ENCODE results near the gene SLC39A11. TPM values are rescaled to one million over a fixed set of nuclear protein-coding genes. Genes with fewer than 3 reads are reported as not detected.

SLC39A11 gene
- total RNA-seq, 1 donor from 2014 or later: 14.2 TPM

- DNase-seq (ENCODE audit: low read depth, low spot score): no peak
These were observed 213.4 kb downstream of the SLC39A11 start for GRCh38 chr17:72878975-72879660.

DNA sequence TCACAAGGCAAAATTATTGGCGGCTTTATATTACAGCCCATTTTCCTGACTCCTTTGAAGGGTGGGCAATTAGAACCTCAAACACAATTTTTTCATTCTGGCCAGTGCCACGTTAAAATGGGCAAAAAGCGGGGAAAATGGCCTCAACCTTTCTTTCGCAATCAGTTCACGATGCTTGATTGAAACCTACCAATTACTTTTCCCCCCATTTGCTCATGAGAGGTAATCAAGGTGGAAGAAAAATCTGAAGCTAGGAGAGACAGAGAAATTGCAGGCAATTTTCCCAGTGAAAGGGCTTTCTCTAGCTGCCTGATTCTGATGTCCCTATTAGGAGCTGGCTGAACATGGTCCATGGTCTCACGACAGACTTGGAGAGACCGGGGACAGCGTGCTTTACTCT, 215.1 kb downstream of the SLC39A11 start:
- no peak for DNase-seq (ENCODE audit: low read depth, low spot score)

DNA sequence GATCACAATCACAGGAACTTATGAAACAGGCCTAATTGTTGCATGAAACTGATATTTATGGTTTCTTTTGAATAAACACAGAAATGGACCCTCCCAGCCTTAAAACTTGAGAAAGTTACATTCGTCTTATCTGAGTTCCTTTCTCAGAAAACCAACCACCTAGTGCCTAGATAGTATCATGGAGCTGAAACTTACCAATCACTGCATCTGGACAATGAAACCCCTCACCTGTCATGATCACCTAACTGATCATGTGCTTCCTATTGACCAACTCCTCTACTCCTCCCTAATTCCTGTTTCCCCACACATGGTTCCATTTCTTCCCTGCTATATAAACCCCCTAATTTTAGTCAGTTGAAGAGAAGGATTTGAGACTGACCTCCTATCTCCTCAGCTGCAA, 216.1 kb downstream of the SLC39A11 start:
- no peak for DNase-seq (ENCODE audit: low read depth, low spot score)

GRCh38 chr17:72875361-72875760, 217.1 kb downstream of the SLC39A11 start:
- no peak for DNase-seq (ENCODE audit: low read depth, low spot score)

GRCh38 chr17:72872396-72872795, 220.1 kb downstream of the SLC39A11 start:
- DNase-seq (ENCODE audit: low read depth, low spot score): no peak

DNA sequence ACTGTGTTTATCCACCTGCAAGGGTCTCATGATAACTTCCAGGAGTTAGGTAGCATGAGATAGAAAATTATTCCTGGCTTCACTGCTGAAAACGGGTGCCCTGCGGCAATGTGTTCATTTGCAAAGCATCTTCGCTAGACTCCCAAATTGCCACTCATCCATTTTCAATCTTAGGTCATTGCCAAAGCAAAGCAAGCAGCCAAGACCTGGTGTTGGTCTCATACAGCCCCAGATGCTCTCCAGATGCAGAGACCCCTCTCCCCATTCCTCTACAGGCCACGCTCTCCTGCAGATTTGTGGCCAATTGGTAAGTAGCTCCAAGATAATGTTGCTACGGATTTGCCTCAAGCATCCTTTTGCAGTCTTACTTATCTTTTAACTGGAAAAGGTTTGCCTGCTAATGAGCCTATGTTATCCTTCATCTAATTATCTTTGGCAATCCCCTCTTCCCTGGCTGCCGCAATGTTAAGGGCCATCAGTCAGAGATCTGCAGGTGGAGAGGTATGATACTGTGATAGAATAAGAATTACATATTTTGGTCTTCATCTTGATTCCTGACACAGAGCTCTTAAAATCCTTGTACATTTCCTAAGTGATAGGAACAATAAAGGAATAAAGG, 222.0 kb downstream of the SLC39A11 start:
- DNase-seq (ENCODE audit: low read depth, low spot score): no peak

DNA sequence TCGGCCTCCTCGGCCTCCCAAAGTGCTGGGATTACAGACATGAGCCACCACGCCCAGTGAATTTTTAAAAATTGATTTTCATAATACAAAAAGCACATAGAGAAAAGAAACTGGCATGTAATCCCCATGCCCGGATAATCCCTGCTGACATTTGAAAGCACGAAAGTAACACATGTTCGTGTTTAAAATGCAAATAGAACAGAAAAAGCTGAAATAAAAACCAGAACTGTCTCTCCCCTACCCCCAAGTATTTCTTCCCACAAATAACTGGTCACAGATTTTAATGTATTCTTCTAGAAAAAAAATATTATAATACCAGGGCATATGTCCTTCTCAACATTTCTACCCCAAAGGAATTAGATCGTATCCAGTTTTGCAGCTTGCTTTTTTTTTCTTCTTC, 222.9 kb downstream of the SLC39A11 start:
- no peak for DNase-seq (ENCODE audit: low read depth, low spot score)

DNA sequence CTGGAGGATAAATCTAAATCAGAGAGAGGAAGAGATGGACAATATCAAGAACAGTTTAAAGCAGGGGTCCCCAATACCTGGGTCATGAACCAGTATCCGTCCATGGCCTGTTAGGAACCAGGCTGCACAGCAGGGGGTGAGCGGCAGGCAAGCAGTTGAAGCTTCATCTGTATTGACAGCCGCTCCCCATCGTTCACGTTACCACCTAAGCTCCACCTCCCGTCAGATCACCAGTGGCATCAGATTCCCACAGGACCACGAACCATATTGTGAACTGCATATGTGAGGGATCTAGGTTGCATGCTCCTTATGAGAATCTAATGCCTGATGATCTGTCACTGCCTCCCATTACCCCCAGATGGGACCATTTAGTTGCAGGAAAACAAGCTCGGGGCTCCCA, 226.5 kb downstream of the SLC39A11 start:
- DNase-seq (ENCODE audit: low read depth, low spot score): no peak

GRCh38 chr17:72863526-72864211, 228.8 kb downstream of the SLC39A11 start:
- DNase-seq (ENCODE audit: low read depth, low spot score): no peak

DNA sequence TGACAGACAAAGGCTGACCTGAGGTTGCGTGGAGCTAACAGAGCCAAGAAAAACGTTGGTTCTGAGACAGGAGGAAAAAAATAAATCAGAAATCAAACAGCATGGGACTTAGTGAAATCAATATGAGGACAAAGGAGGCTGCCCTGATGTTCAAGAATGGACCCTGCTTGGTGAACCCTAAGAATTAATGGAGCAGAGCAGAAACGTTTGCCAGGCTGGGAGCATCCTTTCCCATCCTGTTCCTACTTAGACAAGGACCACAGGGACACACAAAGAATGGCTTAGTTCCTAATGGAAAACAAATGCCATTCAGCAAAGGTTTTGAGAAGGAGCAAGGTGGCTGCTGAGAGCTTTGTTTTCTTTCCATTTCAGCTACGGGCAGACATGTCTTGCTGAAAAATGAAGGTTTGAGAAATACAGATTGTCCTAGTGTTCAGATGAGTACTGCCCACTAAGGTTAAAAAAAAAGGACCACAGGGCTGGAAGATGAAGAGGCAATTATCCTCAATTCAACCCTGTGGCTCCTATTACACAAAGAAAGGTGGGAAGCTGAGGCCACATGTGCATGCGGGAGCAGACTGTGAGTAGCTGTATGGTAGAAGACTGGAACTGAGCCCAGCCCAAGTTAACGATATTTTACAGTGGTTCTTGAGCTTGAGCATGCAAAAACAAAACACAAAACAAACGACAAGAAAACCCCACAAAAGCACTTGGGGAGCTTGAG, 230.1 kb downstream of the SLC39A11 start:
- DNase-seq (ENCODE audit: low read depth, low spot score): no peak

- DNase-seq (ENCODE audit: low read depth, low spot score): no peak
These were observed 230.7 kb downstream of the SLC39A11 start for GRCh38 chr17:72861811-72862210.

DNA sequence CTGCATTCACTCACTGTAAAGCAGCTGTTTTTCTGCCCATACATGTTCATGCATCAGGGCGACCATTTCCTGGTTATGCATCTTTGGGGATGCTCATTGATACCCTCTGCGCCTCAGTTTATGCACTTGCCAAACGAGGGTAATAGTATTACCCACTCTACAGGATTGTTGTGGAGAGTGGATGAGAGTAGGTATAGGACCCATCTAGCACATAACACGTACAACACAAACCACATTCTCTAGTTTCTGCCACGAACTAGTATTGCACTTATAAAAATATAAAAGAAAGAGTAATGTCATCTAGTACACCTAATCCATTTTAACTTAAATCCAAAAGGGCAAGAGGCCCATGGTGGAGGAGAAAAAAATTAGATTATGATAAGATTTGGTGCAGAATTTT, 231.7 kb downstream of the SLC39A11 start:
- no peak for DNase-seq (ENCODE audit: low read depth, low spot score)

DNA sequence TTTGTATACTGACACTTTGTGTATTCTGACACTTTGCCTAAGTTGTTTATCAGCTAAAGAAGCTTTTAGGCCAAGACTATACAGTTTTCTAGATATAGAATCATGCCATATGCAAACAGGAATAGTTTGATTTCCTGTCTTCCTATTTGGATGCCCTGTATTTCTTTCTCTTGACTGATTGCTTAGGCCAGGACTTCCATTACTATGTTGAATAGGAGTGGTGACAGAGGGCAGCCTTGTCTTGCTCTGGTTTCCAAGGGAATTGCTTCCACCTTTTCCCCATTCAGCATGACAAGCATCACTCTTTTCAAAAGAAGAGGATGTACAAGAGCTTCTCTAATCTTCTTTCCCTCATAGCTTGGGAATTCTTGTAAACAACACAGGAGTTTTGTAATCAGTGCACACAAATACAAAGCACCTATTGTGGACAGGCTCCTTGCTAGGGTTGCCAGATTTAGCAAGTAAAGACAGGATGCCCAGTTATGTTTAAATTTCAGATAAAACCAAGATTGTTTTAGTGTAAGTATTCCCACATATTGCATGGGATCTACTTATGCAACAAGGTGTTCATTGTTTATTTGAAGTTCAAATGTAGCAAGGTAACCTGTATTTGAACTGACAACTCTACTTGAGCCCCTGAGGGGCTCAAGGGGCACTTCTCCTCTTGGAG, 233.5 kb downstream of the SLC39A11 start:
- DNase-seq (ENCODE audit: low read depth, low spot score): no peak

- no peak for DNase-seq (ENCODE audit: low read depth, low spot score)
These were observed 238.8 kb downstream of the SLC39A11 start for GRCh38 chr17:72853440-72854415.

DNA sequence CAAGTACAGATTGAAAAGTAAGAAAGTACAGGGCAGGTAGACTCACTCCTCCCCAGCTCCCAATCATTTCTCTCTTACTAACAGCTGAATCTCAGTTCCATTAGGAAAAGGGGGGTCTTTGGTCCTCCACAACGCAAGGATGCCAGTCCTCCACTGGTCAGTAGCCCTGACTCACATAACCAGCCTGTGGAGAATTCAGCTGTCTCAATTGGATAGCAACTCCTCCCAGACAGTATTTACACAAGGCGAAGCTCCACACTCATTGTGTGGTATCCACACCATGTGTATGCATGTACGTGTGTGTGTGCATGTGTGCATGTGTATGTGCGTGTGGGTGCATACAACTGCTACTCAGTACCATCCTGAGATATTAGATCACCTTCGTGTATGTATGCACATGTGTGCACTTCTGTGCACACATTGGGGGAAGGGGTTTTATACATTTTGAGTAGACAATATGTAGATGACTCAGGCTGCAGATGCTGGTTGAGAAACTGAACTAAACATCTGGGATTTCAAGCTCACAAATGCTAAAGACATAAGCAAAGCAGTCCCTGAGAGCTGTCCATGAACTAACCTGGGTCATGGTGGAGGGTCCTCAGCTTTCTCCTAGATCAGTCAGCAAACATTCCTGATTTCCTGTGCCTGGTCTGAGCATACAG, 240.1 kb downstream of the SLC39A11 start:
- no peak for DNase-seq (ENCODE audit: low read depth, low spot score)

DNA sequence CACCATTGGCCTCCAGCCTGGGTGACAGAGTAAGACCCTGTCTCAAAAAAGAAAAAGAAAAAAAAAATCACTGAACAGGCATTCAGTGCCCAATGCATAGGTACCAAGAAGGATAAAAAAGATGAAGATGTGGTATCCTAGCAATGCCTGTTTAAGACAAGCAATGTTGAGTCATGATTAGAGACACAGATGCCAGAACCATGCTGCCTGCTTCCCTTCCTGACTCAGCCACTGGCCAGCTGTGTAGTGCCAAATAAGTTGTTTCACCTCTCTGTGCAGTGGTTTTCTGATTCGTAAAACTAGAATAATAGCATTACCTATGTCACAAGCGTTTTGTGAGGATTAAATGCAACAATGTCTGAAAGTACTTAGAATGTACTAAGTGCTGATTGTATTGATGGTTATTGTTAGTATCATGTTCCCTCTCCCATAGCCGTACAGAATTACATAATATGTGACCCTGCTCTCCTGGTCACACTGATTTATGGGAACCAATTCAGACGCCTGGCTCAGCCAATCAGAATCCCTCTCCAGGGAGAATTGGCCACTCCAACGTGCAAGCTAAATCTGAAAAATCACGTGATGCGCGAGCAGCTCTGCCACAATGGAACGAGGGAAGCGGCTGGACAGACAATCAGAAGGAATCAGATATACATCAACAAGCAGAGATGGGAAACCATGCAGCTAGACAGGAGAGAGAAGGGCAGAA, 241.9 kb downstream of the SLC39A11 start:
- DNase-seq (ENCODE audit: low read depth, low spot score): no peak

DNA sequence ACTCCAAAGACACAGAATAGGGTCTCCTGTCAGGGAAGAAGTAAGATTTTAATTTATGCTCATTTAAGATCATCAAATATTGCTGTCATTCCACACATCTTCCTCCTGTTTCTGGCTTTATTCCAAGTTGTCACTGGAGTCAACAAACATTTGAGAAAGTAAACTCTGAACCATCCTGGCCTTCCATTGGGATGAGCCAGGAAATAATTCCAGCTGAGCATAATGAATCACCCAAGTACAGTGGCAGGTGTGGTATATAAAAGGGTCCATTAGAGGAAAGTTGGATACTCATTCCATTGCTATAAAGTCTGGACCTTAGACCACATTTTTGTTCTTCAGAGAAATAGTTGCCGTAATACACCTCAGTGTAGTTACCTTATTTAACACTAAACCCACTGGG, 246.1 kb downstream of the SLC39A11 start:
- no peak for DNase-seq (ENCODE audit: low read depth, low spot score)

- no peak for DNase-seq (ENCODE audit: low read depth, low spot score)
These were observed 248.9 kb downstream of the SLC39A11 start for GRCh38 chr17:72843591-72843990.

DNA sequence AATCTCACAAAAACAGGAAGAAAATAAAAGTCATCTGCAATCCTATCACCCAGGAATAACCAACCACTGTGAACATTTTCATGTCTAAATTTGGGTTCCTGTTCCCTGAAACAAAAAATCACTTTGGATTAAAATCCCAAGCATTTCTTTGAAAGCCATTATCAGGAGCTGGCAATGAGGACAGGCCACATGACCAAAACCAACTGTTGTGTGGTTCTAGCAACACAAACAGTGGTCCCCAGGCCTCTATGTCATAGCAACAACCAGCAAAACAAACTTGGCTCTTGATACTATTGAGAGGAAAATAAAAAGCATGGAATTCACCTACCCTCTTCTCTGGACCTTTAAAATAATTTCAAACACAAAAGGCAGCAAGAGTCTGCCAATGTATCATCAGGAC, 252.5 kb downstream of the SLC39A11 start:
- DNase-seq (ENCODE audit: low read depth, low spot score): no peak

Measured in pulmonary artery endothelial cell (primary cell).